ENCODE measurements around the gene SNAPC4. TPM values are rescaled to one million over a fixed set of nuclear protein-coding genes. Genes with fewer than 3 reads are reported as not detected.

The SNAPC4 gene
- total RNA-seq, 1 experiment from 2014 or later = 29.7 TPM

- Histone ChIP-seq H3K4me1 (ENCODE audit: insufficient read depth, low read length) (no peaks in the 10 kb centered on the region), H2BK120ac (ENCODE audit: low read depth, low read length, poor library complexity, severe bottlenecking) (no peak overlapping the region), H3K23ac (ENCODE audit: insufficient read length, low read depth, low read length) (no peak overlapping the region), H3K27ac (ENCODE audit: insufficient read length, low read depth, low read length) (no peak overlapping the region), H3K9ac (ENCODE audit: extremely low read depth, insufficient read length, low read length) (no peak overlapping the region), H2BK5ac (ENCODE audit: insufficient read length, low read length) (no peak overlapping the region), H4K20me1 (ENCODE audit: control insufficient read depth, insufficient read depth, insufficient read length) (no peaks in the 10 kb centered on the region), H3K4ac (ENCODE audit: low read depth, low read length) (no peak overlapping the region), H3K4me2 (ENCODE audit: insufficient read depth, insufficient read length, low read length) (no peak overlapping the region), H4K91ac (ENCODE audit: insufficient read length, low read depth, low read length) (no peak overlapping the region), H3K27me3 (ENCODE audit: insufficient read depth, low read length) (no peaks in the 10 kb centered on the region), H3K79me1 (ENCODE audit: insufficient read depth, low read depth, low read length, poor library complexity, severe bottlenecking) (peaks cover 7% of the 10 kb centered on the region), H4K5ac (ENCODE audit: insufficient read length, low read depth, low read length) (no peak overlapping the region), H2AFZ (ENCODE audit: low read length) (no peak overlapping the region), H2BK12ac (ENCODE audit: insufficient read length, low read depth, low read length) (no peak overlapping the region), H4K8ac (replicated peaks; ENCODE audit: insufficient read length, low read depth, low read length) (no peak overlapping the region), H3K79me2 (ENCODE audit: insufficient read depth, low read length) (peaks cover 12% of the 10 kb centered on the region; the same call in 1 of the 2 replicates), H2AK5ac (ENCODE audit: insufficient read length, low read length) (no peak overlapping the region), H3K9me3 (ENCODE audit: control insufficient read depth, low read depth, low read length) (no peaks in the 10 kb centered on the region), H3K18ac (ENCODE audit: insufficient read length, low read depth, low read length) (no peak overlapping the region), H3T11ph (ENCODE audit: low read length) (no peak overlapping the region), H3K14ac (ENCODE audit: insufficient read depth, low read length) (no peak overlapping the region), H3K56ac (ENCODE audit: insufficient read length, low read depth, low read length) (no peak overlapping the region), H2BK15ac (ENCODE audit: low read depth, low read length) (no peak overlapping the region), H2BK20ac (ENCODE audit: low read depth, low read length, poor library complexity, severe bottlenecking) (no peak overlapping the region), H3K23me2 (ENCODE audit: insufficient read length, low read depth, low read length, poor library complexity, severe bottlenecking) (peaks cover 6% of the 10 kb centered on the region)
- TF ChIP-seq CTCF (conservative IDR thresholded peaks at IDR 0.05) = no peak
- no CpG with 5 or more reads among the region's 12 CpGs for WGBS (ENCODE audit: extremely low coverage, insufficient read length, low lambda C conversion rate)
- H3K27ac Mint-ChIP-seq = peak overlapping the region in 2 of 3 experiments; percentile 18 to 31; a peak in 2 of 7 replicates
- no peaks in the 10 kb centered on the region for H3K9me3 Mint-ChIP-seq
- H3K36me3 Mint-ChIP-seq (ENCODE audit: insufficient read depth in 1 of 3, low read depth in 3 of 3) = peaks cover 25 to 66% (median 57%) of the 10 kb centered on the region in 3 experiments
- no peaks in the 10 kb centered on the region for H3K27me3 Mint-ChIP-seq (ENCODE audit: low read depth)
- no peak for DNase-seq
- peaks cover 11 to 12% of the 10 kb centered on the region in 2 experiments for H3K4me1 Mint-ChIP-seq
- peak overlapping the region; percentile 89 to 94 for H3K4me3 Mint-ChIP-seq
Observed at GRCh38 chr9:136398286-136398685, 1.7 kb downstream of the SNAPC4 start.
